HEK293 (cell line): Measurements from ENCODE around the gene CD44.

Experiments used
- YY1 ChIP-seq: fragments of 450-650 bp; formaldehyde crosslinking; IDR thresholded peaks from 2 replicates; pipeline ENCODE4 v1.5.1; 2018; ENCODE audit warnings: missing biosample characterization, missing genetic modification characterization
- ZNF292 ChIP-seq: fragments of 450-650 bp; formaldehyde crosslinking; IDR thresholded peaks from 2 replicates; pipeline ENCODE4 v1.5.1; 2016; ENCODE audit warnings: low read depth, missing biosample characterization, missing genetic modification characterization, borderline replicate concordance
- ZNF404 ChIP-seq: fragments of 450-650 bp; formaldehyde crosslinking; IDR thresholded peaks from 2 replicates; pipeline ENCODE4 v1.5.1; 2017; ENCODE audit warnings: missing biosample characterization, missing genetic modification characterization
- ZNF530 ChIP-seq: fragments of 450-650 bp; formaldehyde crosslinking; IDR thresholded peaks from 2 replicates; pipeline ENCODE4 v1.5.1; 2016; ENCODE audit warnings: low read depth, missing biosample characterization, missing genetic modification characterization
- ZNF585B ChIP-seq: fragments of 450-650 bp; formaldehyde crosslinking; IDR thresholded peaks from 2 replicates; pipeline ENCODE4 v1.5.1; 2016; ENCODE audit warnings: missing biosample characterization, missing genetic modification characterization
- ZNF830 ChIP-seq: fragments of 450-650 bp; IDR thresholded peaks from 2 replicates; pipeline ENCODE4 v1.5.0; 2018; ENCODE audit warnings: missing biosample characterization, missing genetic modification characterization, low read depth, mild to moderate bottlenecking, moderate library complexity
- TF ChIP-seq, protein P1 (sequence below): fragments of 450-650 bp; formaldehyde crosslinking; IDR thresholded peaks from 2 replicates; pipeline ENCODE4 v1.5.1; 2016; ENCODE audit warnings: missing biosample characterization, missing genetic modification characterization
- TF ChIP-seq, protein P2 (sequence below): fragments of 450-650 bp; formaldehyde crosslinking; IDR thresholded peaks from 2 replicates; pipeline ENCODE4 v1.5.1; 2016; ENCODE audit warnings: missing biosample characterization, missing genetic modification characterization, borderline replicate concordance
- TF ChIP-seq, protein P3 (sequence below): fragments of 450-650 bp; formaldehyde crosslinking; IDR thresholded peaks from 2 replicates; pipeline ENCODE4 v1.5.1; 2016; ENCODE audit warnings: missing biosample characterization, missing genetic modification characterization

DNA sequence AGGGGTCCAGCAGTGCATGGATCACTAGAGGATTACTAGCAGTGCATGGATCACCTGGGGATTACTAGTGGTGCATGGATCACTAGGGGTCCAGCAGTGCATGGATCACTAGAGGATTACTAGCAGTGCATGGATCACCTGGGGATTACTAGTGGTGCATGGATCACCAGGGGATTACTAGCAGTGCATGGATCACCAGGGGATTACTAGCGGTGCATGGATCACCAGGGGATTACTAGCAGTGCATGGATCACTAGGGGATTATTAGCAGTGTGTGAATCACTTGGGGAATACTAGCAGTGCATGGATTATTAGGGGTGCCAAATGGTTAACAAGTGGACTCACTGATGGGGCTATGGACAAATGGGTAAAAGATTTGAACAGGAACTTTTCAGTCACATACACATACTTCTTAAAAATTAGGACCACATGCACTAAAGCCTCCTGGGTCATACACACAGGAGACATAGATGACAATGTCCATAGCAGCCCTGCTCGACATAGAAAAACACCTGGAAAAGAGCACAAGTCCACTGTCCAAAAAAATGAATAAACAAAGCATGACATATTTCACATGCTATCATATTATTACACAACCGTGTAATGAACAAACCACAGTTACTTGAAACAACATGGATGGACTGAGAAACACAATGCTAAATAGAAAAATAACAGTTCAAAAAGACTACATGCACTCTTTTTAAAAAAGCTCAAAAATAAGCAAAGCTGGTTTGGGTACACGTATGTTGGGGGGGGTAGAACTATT, 109.8 kb downstream of the CD44 start:
- TF ChIP-seq, protein P1, sequence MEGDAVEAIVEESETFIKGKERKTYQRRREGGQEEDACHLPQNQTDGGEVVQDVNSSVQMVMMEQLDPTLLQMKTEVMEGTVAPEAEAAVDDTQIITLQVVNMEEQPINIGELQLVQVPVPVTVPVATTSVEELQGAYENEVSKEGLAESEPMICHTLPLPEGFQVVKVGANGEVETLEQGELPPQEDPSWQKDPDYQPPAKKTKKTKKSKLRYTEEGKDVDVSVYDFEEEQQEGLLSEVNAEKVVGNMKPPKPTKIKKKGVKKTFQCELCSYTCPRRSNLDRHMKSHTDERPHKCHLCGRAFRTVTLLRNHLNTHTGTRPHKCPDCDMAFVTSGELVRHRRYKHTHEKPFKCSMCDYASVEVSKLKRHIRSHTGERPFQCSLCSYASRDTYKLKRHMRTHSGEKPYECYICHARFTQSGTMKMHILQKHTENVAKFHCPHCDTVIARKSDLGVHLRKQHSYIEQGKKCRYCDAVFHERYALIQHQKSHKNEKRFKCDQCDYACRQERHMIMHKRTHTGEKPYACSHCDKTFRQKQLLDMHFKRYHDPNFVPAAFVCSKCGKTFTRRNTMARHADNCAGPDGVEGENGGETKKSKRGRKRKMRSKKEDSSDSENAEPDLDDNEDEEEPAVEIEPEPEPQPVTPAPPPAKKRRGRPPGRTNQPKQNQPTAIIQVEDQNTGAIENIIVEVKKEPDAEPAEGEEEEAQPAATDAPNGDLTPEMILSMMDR (tag by site-specific recombination): no peak
- TF ChIP-seq, protein P2, sequence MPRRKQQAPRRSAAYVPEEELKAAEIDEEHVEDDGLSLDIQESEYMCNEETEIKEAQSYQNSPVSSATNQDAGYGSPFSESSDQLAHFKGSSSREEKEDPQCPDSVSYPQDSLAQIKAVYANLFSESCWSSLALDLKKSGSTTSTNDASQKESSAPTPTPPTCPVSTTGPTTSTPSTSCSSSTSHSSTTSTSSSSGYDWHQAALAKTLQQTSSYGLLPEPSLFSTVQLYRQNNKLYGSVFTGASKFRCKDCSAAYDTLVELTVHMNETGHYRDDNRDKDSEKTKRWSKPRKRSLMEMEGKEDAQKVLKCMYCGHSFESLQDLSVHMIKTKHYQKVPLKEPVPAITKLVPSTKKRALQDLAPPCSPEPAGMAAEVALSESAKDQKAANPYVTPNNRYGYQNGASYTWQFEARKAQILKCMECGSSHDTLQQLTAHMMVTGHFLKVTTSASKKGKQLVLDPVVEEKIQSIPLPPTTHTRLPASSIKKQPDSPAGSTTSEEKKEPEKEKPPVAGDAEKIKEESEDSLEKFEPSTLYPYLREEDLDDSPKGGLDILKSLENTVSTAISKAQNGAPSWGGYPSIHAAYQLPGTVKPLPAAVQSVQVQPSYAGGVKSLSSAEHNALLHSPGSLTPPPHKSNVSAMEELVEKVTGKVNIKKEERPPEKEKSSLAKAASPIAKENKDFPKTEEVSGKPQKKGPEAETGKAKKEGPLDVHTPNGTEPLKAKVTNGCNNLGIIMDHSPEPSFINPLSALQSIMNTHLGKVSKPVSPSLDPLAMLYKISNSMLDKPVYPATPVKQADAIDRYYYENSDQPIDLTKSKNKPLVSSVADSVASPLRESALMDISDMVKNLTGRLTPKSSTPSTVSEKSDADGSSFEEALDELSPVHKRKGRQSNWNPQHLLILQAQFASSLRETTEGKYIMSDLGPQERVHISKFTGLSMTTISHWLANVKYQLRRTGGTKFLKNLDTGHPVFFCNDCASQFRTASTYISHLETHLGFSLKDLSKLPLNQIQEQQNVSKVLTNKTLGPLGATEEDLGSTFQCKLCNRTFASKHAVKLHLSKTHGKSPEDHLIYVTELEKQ (tag by site-specific recombination): no peak
- TF ChIP-seq ZNF404 (no peak), ZNF585B (no peak), YY1 (tag by site-specific recombination) (no peak), ZNF830 (tag by site-specific recombination) (no peak), ZNF530 (tag by site-specific recombination) (no peak), ZNF292 (no peak)
- TF ChIP-seq, protein P3, sequence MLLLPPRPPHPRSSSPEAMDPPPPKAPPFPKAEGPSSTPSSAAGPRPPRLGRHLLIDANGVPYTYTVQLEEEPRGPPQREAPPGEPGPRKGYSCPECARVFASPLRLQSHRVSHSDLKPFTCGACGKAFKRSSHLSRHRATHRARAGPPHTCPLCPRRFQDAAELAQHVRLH (tag by site-specific recombination): no peak
